Ovary (tissue), 9 donors: ENCODE results near the gene TMED5. TPM values are rescaled to one million over a fixed set of nuclear protein-coding genes. Genes with fewer than 3 reads are reported as not detected.

ENCODE experiments used
- DNase-seq, 5 donors: peaks; one replicate each; pipeline ENCODE4 v3.0.0-alpha.2; 2019 to 2020
- H3K27ac ChIP-seq, 2 donors: fragments of 200-600 bp; one replicate each; pipeline versions ENCODE4 v1.5.1 to v1.8.0; 2019 to 2022
- H3K27me3 ChIP-seq: fragments of 200-600 bp; one replicate; pipeline ENCODE4 v1.8.0; 2022
- H3K36me3 ChIP-seq: fragments of 200-600 bp; sonication (generic); one replicate; pipeline ENCODE4 v1.5.1; 2019
- H3K4me1 ChIP-seq: one replicate; pipeline ENCODE4 v1.8.1; 2013; ENCODE audit warnings: mild to moderate bottlenecking, moderate library complexity; ENCODE audit not compliant: insufficient read depth
- H3K4me3 ChIP-seq: fragments of 200-600 bp; sonication (generic); one replicate; pipeline ENCODE4 v1.5.1; 2017
- H3K9me3 ChIP-seq, 2 donors: fragments of 200-600 bp in 1 of 2; sonication (generic) in 1 of 2; one replicate each; pipeline versions ENCODE4 v1.5.1 to v1.8.1; 2013 to 2019; ENCODE audit warnings: mild to moderate bottlenecking in 1 of 2, moderate library complexity in 1 of 2
- CTCF ChIP-seq, 3 donors: fragments of 450-650 bp in 2 of 3; fragments of 200-600 bp in 1 of 3; IDR thresholded peaks; one replicate each; pipeline versions ENCODE4 v1.5.1 to v1.8.0; 2016 to 2022; ENCODE audit warnings: antibody characterized with exemption in 3 of 3, mild to moderate bottlenecking in 1 of 3
- EP300 ChIP-seq: sonication (generic); formaldehyde crosslinking; IDR thresholded peaks from one replicate; pipeline ENCODE4 v1.6.1; 2017; ENCODE audit warnings: antibody characterized with exemption
- POLR2A ChIP-seq: fragments of 450-650 bp; IDR thresholded peaks from one replicate; pipeline ENCODE4 v1.6.1; 2017; ENCODE audit warnings: antibody characterized with exemption, mild to moderate bottlenecking, moderate library complexity
- WGBS, 3 donors: extraction: QIAGEN DNeasy Blood & Tissue Kit in 1 of 3; methylation state at CpG; one replicate each; pipeline versions ENCODE4 v1.1.5 to v1.1.7; 2013 to 2017; 5-methylcytosine and 5-hydroxymethylcytosine counted together
- intact Hi-C, 4 donors: fragments of 100-400 bp; cut with DNase I; formaldehyde crosslinking; loops; one replicate each; pipeline versions ENCODE4 v1.11.0 to v1.15.1; 2022 to 2023
- polyA plus RNA-seq, 2 donors: library from polyadenylated mRNA; stranded (reverse); fragments of 200-250 nt in 1 of 2; fragments of 350-450 nt in 1 of 2; fragmentation: Illumina TruSeq in 1 of 2; extraction: RNeasy Lipid Tissue Mini Kit (QIAGEN cat#74804) in 1 of 2; gene quantifications; one replicate each; pipeline ENCODE4 v1.2.3, GENCODE V29; 2013 to 2014
- total RNA-seq, 7 donors: library from RNA; depleted of rRNA in 2 of 7; stranded (reverse); fragments of >200 nt in 2 of 7; fragmentation: NEBNext Ultra II Directional in 3 of 7; extraction: Animal tissue kit (Norgen Biotek cat#: 25700) in 3 of 7; gene quantifications; one replicate each; pipeline versions ENCODE4 v1.1.0 to v1.2.4, GENCODE V29; 2016 to 2023
- donor health status: DM: no; HTN: no; CAD: no; lungs with moderate emphysema.
- donor health status: DM: no; HTN: no; CAD: no.
- donor health status: Bipolar disorder and iron deficiency.
- donor health status: DM: yes; HTN: yes; CAD: no.
- donor health status: DM: no; HTN: no; CAD: no.
- donor health status: DM: yes; HTN: yes; CAD: no.

The TMED5 gene
- total and polyA plus RNA-seq, 9 donors = 15.2 to 51.0 (median 37.1) TPM

GRCh38 chr1:93124556-93125355 lies 55.5 kb downstream of the TMED5 start:
- H3K4me3 ChIP-seq = no peak overlapping the region
- intact Hi-C loops = no loop called here
- WGBS, 3 donors = 59 to 77% (median 65%) methylated on average over 4 of the region's 4 CpGs
- no peak for TF ChIP-seq CTCF (IDR thresholded peaks at IDR 0.05)
- no peak for TF ChIP-seq EP300
- TF ChIP-seq POLR2A = no peak
- H3K9me3 ChIP-seq = no peaks in the 10 kb centered on the region
- no peaks in the 10 kb centered on the region for H3K4me1 ChIP-seq
- no peak overlapping the region for H3K27ac ChIP-seq
- no peaks in the 10 kb centered on the region for H3K36me3 ChIP-seq
- no peak for DNase-seq
- no peaks in the 10 kb centered on the region for H3K27me3 ChIP-seq

- TF ChIP-seq CTCF (IDR thresholded peaks at IDR 0.05) (no peak), EP300 (no peak), POLR2A (no peak)
- H3K27ac ChIP-seq = no peak overlapping the region
- no peaks in the 10 kb centered on the region for H3K27me3 ChIP-seq
- no peak overlapping the region for H3K4me3 ChIP-seq
- H3K4me1 ChIP-seq = no peaks in the 10 kb centered on the region
- no peak for DNase-seq
- intact Hi-C loops = no loop called here
- 68 to 82% (median 69%) methylated on average over 4 of the region's 4 CpGs for WGBS, 3 donors
- no peaks in the 10 kb centered on the region for H3K9me3 ChIP-seq
- H3K36me3 ChIP-seq = no peaks in the 10 kb centered on the region
Observed at GRCh38 chr1:93123201-93123783, 56.9 kb downstream of the TMED5 start.

GRCh38 chr1:93120614-93121013 lies 59.6 kb downstream of the TMED5 start:
- Histone ChIP-seq H3K4me1 (no peaks in the 10 kb centered on the region), H3K9me3 (no peaks in the 10 kb centered on the region), H3K27ac (no peak overlapping the region), H3K4me3 (no peak overlapping the region), H3K27me3 (no peaks in the 10 kb centered on the region), H3K36me3 (no peaks in the 10 kb centered on the region)
- no peak for TF ChIP-seq CTCF (IDR thresholded peaks at IDR 0.05)
- no peak for TF ChIP-seq EP300
- no peak for TF ChIP-seq POLR2A
- no peak for DNase-seq
- intact Hi-C loops = no loop called here

GRCh38 chr1:93114391-93114790 lies 65.8 kb downstream of the TMED5 start:
- TF ChIP-seq CTCF (IDR thresholded peaks at IDR 0.05) = no peak
- no peak for TF ChIP-seq EP300
- no peak for TF ChIP-seq POLR2A
- no peak overlapping the region for H3K4me3 ChIP-seq
- H3K4me1 ChIP-seq = no peaks in the 10 kb centered on the region
- 96 to 99% (median 96%) methylated on average over 2 of the region's 2 CpGs for WGBS, 3 donors
- H3K36me3 ChIP-seq = no peaks in the 10 kb centered on the region
- no peak overlapping the region for H3K27ac ChIP-seq
- no peaks in the 10 kb centered on the region for H3K9me3 ChIP-seq
- no peaks in the 10 kb centered on the region for H3K27me3 ChIP-seq
- intact Hi-C loops = no loop called here
- DNase-seq = no peak
